Smooth muscle cell (in vitro differentiated cells): ENCODE measurements around the gene FAU. TPM values are rescaled to one million over a fixed set of nuclear protein-coding genes. Genes with fewer than 3 reads are reported as not detected.

Experiments used
- DNase-seq: peaks from one replicate; lab custom pipeline; 2025; ENCODE audit not compliant: unreplicated experiment; lab: John Stamatoyannopoulos, UW
- H2AFZ ChIP-seq: fragments of 200-600 bp; sonication (generic); 2 replicates; pipeline ENCODE4 v1.6.0; 2016; ENCODE audit warnings: antibody characterized with exemption, low read depth, mild to moderate bottlenecking
- H3F3A ChIP-seq: fragments of 200-600 bp; sonication (generic); 2 replicates; pipeline ENCODE4 v1.6.0; 2017; ENCODE audit warnings: antibody characterized with exemption, low read depth
- H3K27ac ChIP-seq: fragments of 200-600 bp; sonication (generic); 2 replicates; pipeline ENCODE4 v1.5.1; 2016; ENCODE audit warnings: low read depth, mild to moderate bottlenecking
- H3K27me3 ChIP-seq: fragments of 200-600 bp; sonication (generic); 2 replicates; pipeline ENCODE4 v1.6.1; 2016; ENCODE audit warnings: low read depth, mild to moderate bottlenecking
- H3K36me3 ChIP-seq: fragments of 200-600 bp; sonication (generic); 2 replicates; pipeline ENCODE4 v1.5.1; 2016; ENCODE audit warnings: low read depth
- H3K4me1 ChIP-seq: fragments of 200-600 bp; sonication (generic); 2 replicates; pipeline ENCODE4 v1.5.1; 2016; ENCODE audit warnings: low read depth
- H3K4me2 ChIP-seq: fragments of 200-600 bp; sonication (generic); 2 replicates; pipeline ENCODE4 v1.6.0; 2016; ENCODE audit warnings: mild to moderate bottlenecking
- H3K4me3 ChIP-seq: fragments of 200-600 bp; sonication (generic); 2 replicates; pipeline ENCODE4 v1.5.1; 2016; ENCODE audit warnings: mild to moderate bottlenecking
- H3K79me2 ChIP-seq: fragments of 200-600 bp; sonication (generic); 2 replicates; pipeline ENCODE4 v1.6.0; 2016; ENCODE audit warnings: low read depth, mild to moderate bottlenecking
- H3K9ac ChIP-seq: fragments of 200-600 bp; sonication (generic); 2 replicates; pipeline ENCODE4 v1.6.0; 2016; ENCODE audit warnings: low read depth
- H3K9me3 ChIP-seq: fragments of 200-600 bp; sonication (generic); replicated peaks from 2 replicates; pipeline ENCODE4 v1.5.1; 2016; ENCODE audit warnings: low read depth
- H4K20me1 ChIP-seq: fragments of 200-600 bp; sonication (generic); 2 replicates; pipeline ENCODE4 v1.6.0; 2016; ENCODE audit warnings: low read depth
- CTCF ChIP-seq: fragments of 200-600 bp; sonication (generic); IDR thresholded peaks from 2 replicates; pipeline ENCODE4 v1.5.1; 2017; ENCODE audit warnings: borderline replicate concordance, mild to moderate bottlenecking, antibody characterized with exemption; ENCODE audit not compliant: insufficient read depth, poor library complexity, severe bottlenecking
- WGBS: methylation state at CpG from one replicate; pipeline ENCODE4 v1.1.7; 2016; ENCODE audit warnings: low lambda C conversion rate; 5-methylcytosine and 5-hydroxymethylcytosine counted together
- polyA plus RNA-seq: library from polyadenylated mRNA; unstranded; fragments of >200 nt; fragmentation: Nextera tagmentation; extraction: Ambion mirVana; gene quantifications from 2 replicates; pipeline ENCODE4 v1.2.1, GENCODE V29; 2016
- total RNA-seq: library from RNA; depleted of rRNA; stranded (reverse); fragments of >200 nt; gene quantifications from 2 replicates; pipeline ENCODE4 v1.2.3, GENCODE V29; 2014

Gene FAU
- total and polyA plus RNA-seq, 2 experiments from 2014 or later: 509 to 537 TPM

- Histone ChIP-seq H3K4me2 (no peak overlapping the region), H3K27ac (no peak overlapping the region), H3K27me3 (no peaks in the 10 kb centered on the region), H3K36me3 (no peaks in the 10 kb centered on the region), H3K4me3 (no peak overlapping the region), H3F3A (no peaks in the 10 kb centered on the region), H3K9ac (no peak overlapping the region), H4K20me1 (peaks cover 15% of the 10 kb centered on the region), H3K4me1 (peaks cover 11% of the 10 kb centered on the region), H2AFZ (no peak overlapping the region), H3K9me3 (no peaks in the 10 kb centered on the region), H3K79me2 (peaks cover 11% of the 10 kb centered on the region)
- TF ChIP-seq CTCF: no peak
- 98% methylated on average over 42 of the region's 52 CpGs for WGBS
- DNase-seq: no peak
These were observed 14.0 kb downstream of the FAU start for GRCh38 chr11:65107751-65108468.

DNA sequence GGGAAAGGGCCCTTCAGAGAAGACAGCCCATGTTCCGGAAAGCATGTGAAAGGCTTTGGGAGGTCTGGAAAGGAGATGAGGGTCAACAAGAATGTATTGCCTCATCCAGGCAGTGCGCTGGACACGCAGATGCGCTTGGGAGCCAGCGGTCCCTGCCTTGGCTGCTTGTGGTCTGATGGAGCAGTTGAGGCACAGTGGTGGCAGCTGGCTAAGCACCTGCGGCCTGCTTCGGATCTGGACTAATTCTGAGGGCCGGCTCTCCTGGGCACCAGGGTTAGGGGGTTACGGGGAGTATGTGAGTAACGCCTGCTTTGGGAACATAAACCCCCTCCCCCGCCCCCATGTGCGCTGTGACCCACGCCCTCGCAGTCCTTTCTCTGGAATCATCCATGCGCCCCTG is 14.9 kb downstream of the FAU start:
- WGBS: 97% methylated on average over 15 of the region's 15 CpGs
- no peak for DNase-seq
- Histone ChIP-seq H3K79me2 (peaks cover 11% of the 10 kb centered on the region), H2AFZ (no peak overlapping the region), H4K20me1 (peaks cover 15% of the 10 kb centered on the region), H3K4me3 (no peak overlapping the region), H3K4me1 (peaks cover 4% of the 10 kb centered on the region), H3F3A (no peaks in the 10 kb centered on the region), H3K4me2 (no peak overlapping the region), H3K9me3 (no peaks in the 10 kb centered on the region), H3K27me3 (no peaks in the 10 kb centered on the region), H3K9ac (no peak overlapping the region), H3K36me3 (no peaks in the 10 kb centered on the region), H3K27ac (no peak overlapping the region)
- TF ChIP-seq CTCF: no peak

GRCh38 chr11:65104628-65105027 is 17.3 kb downstream of the FAU start:
- H3K4me2 ChIP-seq: no peak overlapping the region

More at GRCh38 chr11:65104628-65105027, 17.3 kb downstream of the FAU start:
- Histone ChIP-seq H3K4me3 (no peak overlapping the region), H3K36me3 (no peaks in the 10 kb centered on the region), H3K9me3 (no peaks in the 10 kb centered on the region), H3F3A (no peaks in the 10 kb centered on the region), H3K27ac (no peak overlapping the region), H2AFZ (no peak overlapping the region), H3K9ac (no peak overlapping the region), H4K20me1 (peaks cover 10% of the 10 kb centered on the region), H3K4me1 (no peaks in the 10 kb centered on the region), H3K79me2 (peaks cover 18% of the 10 kb centered on the region), H3K27me3 (no peaks in the 10 kb centered on the region)
- DNase-seq: no peak
- WGBS: 90% methylated on average over 4 of the region's 4 CpGs
- no peak for TF ChIP-seq CTCF
